ENCODE data around the gene COMT. TPM values are rescaled to one million over a fixed set of nuclear protein-coding genes. Genes with fewer than 3 reads are reported as not detected.

Gene COMT
- total RNA-seq, 1 donor from 2014 or later, result 67.5 TPM

GRCh38 chr22:19967850-19968449 is 26.4 kb downstream of the COMT start:
- intact Hi-C loops (cut with micrococcal nuclease), result no loop called here

- intact Hi-C loops (cut with micrococcal nuclease), result no loop called here
These were observed 26.9 kb downstream of the COMT start for GRCh38 chr22:19968450-19968891.

GRCh38 chr22:19969141-19969928 is 27.8 kb downstream of the COMT start:
- intact Hi-C loops (cut with micrococcal nuclease), result no loop called here

- intact Hi-C loops (cut with micrococcal nuclease), result loop anchor here (1.0 to 5.0 kb wide), 3 partner anchors 58 to 159 kb away; partner anchors contain the start of genes RANBP1 and TRMT2A
These were observed 28.5 kb downstream of the COMT start for GRCh38 chr22:19970031-19970478.

GRCh38 chr22:19970479-19971275 is 29.1 kb downstream of the COMT start:
- intact Hi-C loops (cut with micrococcal nuclease), result loop anchor here (1.0 to 5.0 kb wide), 3 partner anchors 58 to 159 kb away; partner anchors contain the start of genes RANBP1 and TRMT2A

GRCh38 chr22:19971276-19972124 is 29.9 kb downstream of the COMT start:
- intact Hi-C loops (cut with micrococcal nuclease), result loop anchor here (5.0 kb wide), 1 partner anchor 146 kb away; the partner anchor contains the start of genes RANBP1 and TRMT2A

- intact Hi-C loops (cut with micrococcal nuclease), result loop anchor here (5.0 kb wide), 1 partner anchor 145 kb away; the partner anchor contains the start of genes RANBP1 and TRMT2A
These were observed 30.7 kb downstream of the COMT start for GRCh38 chr22:19972251-19972650.

GRCh38 chr22:19972652-19973550 is 31.3 kb downstream of the COMT start:
- intact Hi-C loops (cut with micrococcal nuclease), result loop anchor here (5.0 kb wide), 1 partner anchor 144 kb away; the partner anchor contains the start of genes RANBP1 and TRMT2A

GRCh38 chr22:19973551-19974267 is 32.1 kb downstream of the COMT start:
- intact Hi-C loops (cut with micrococcal nuclease), result loop anchor here (5.0 kb wide), 1 partner anchor 144 kb away; the partner anchor contains the start of genes RANBP1 and TRMT2A

- intact Hi-C loops (cut with micrococcal nuclease), result loop anchor here (5.0 kb wide), 1 partner anchor 143 kb away; the partner anchor contains the start of genes RANBP1 and TRMT2A
These were observed 32.8 kb downstream of the COMT start for GRCh38 chr22:19974268-19974861.

- intact Hi-C loops (cut with micrococcal nuclease), result loop anchor here (5.0 kb wide), 1 partner anchor 142 kb away; the partner anchor contains the start of genes RANBP1 and TRMT2A
These were observed 33.5 kb downstream of the COMT start for GRCh38 chr22:19974935-19975706.

GRCh38 chr22:19975707-19976035 is 34.1 kb downstream of the COMT start:
- intact Hi-C loops (cut with micrococcal nuclease), result no loop called here

- intact Hi-C loops (cut with micrococcal nuclease), result no loop called here
These were observed 35.1 kb downstream of the COMT start for GRCh38 chr22:19976671-19977070.

- intact Hi-C loops (cut with micrococcal nuclease), result no loop called here
These were observed 36.0 kb downstream of the COMT start for GRCh38 chr22:19977296-19978243.

- intact Hi-C loops (cut with micrococcal nuclease), result no loop called here
These were observed 37.2 kb downstream of the COMT start for GRCh38 chr22:19978748-19979147.

Data from T-helper 2 cell treated with Interferon-gamma antibody and Interleukin-4, amounts not matched to agents 100 ng/mL and 5 ng/mL, for 36 hours (primary cell).